ENCODE data around the gene ZNF283.

ZNF283 gene

DNA sequence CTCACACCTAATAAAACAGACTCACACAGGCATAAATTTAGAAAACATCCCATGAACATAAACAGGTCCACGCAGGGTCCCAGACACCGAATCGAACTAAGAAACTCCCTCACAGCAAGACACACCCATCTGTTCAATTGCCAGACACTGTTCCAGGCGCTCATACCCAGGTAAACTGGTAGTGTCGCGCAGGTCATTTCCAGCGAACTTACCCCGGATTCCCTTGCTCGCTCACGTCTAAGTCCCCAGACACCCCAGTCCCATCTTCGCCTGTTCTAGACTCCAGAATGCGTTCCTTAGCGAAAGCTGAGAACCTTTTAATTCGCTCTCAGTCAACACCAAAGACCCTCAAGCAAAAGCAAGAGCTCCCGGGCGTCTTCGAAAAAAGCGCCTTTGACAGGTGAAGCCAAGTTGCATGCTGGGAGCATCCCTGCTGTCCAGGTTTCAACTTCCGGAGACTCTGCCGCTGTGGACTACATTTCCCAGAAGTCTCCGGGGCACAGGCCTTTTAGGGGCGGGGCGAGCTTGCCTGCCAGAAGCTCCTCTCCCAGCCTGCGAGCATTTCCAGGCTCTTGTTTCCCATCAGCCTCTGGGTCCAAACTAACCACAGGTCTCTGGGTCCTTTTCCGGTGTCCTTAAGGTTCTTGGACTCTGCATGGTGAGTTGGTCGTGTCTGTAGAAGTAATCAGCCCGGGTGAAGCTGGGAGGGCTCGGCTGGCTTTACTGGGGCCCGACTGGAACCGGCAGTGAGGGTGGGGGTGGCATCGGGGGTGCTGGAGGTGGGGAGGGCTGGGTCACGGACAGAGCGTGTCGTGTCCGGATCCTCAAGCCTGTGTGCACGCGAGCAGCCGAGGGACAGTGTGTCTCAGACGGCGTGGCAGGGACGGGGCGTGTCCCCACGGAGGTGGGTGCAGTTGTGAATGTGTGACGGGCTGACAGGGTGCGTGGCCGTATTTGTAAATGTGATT, at the start of gene ZNF283:
Gene ZNF283, plus strand, starts transcription at position 535 of the 968 bp plus-strand sequence. CDS start 6,184 bp downstream, outside the sequence.
- peak; percentile 97 for DNase-seq

DNA sequence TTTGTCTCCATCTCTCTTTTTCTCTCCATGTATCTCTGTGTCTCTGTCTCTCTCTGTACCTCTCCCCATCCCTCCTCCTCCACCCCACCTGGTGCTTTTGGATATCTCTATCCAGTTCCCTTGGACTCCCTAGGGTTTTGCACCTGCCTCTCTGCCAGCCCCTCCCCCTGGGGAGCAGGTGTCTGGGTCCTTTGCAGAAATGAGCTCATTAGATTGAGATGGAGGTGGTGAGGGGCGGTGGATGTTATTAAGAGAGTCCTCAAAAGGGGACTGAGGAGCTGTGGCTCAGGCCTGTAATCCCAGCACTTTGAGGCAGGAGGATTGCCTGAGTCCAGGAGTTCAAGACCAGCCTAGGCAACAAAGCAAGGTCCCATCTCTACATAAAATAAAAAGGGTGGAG, 48.5 kb upstream of the ZNF283 start:
- peak; percentile 73 for DNase-seq

DNA sequence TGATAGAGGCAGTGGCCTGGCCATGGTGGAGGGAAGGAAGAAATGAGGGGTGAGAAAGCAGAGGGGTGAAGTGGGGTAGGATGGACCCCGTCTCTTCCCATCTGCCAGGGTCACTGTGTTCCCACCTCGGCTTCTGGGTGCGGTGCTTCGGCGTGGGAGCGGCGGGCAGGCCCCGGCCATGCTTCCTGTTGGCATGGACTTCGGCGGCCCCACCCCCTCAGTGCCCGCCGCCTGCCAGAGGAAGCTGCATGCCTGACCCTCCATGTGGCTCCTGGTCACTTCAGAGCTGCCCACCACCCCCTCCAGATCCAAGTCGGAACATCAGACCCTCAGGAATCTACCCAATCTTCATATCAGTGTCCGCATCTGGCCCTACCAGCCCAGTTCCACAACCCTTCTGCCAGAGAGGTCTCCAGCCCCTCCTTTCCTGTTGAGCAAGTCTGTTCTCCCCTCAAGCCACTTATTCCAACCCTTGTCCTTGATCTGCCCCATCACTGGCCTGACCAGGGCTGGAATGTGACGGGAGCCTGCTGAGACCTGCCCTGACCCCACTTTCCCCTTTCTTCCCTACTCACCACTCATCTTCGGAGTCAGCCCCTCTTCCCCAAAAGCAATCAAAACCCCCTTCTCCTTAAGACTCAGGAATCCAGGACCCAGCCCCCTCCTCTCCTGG, 47.8 kb upstream of the ZNF283 start:
- no peak for DNase-seq

- DNase-seq, result no peak
Observed at GRCh38 chr19:43779820-43780219, 47.3 kb upstream of the ZNF283 start.

- DNase-seq, result no peak
Observed at GRCh38 chr19:43780706-43781525, 46.2 kb upstream of the ZNF283 start, which contains the start of gene KCNN4. KCNN4 (minus strand) TSS chr19:43780973; CDS start chr19:43780861, 112 bp downstream.

DNA sequence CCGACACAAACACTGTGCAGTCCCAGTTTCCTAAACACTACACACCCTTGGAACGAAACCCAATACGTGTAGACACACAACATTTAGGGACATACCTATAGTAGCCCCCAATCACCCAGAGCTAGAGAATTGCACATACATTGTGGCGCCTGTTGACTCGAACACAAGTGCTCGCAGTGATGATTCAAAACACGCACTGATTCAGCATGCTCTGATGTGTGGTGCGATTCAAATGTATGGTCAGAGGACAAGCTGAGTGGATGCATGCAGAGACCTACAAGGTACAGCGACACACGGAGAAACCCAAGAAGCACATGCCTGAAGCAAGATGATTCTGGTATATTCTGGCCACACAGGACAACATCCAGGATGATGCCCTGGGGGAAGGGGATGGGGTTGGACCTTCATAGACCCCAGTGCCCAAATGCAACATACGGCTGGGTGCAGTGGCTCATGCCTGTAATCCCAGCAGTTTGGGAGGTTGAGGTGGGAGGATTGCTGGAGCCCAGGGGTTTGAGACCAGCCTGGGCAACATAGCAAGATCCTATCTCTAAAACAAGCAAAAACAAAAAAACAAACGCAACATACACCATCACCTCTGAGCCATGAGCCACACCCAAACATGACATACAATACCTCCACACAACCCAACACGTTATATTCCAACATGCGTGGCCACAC, 45.4 kb upstream of the ZNF283 start:
- no peak for DNase-seq

- DNase-seq, result no peak
Observed at GRCh38 chr19:43782311-43782660, 44.8 kb upstream of the ZNF283 start.

GRCh38 chr19:43782689-43783231, 44.4 kb upstream of the ZNF283 start:
- DNase-seq, result peak; percentile 53

- no peak for DNase-seq
Observed at GRCh38 chr19:43783636-43784035, 43.5 kb upstream of the ZNF283 start.

DNA sequence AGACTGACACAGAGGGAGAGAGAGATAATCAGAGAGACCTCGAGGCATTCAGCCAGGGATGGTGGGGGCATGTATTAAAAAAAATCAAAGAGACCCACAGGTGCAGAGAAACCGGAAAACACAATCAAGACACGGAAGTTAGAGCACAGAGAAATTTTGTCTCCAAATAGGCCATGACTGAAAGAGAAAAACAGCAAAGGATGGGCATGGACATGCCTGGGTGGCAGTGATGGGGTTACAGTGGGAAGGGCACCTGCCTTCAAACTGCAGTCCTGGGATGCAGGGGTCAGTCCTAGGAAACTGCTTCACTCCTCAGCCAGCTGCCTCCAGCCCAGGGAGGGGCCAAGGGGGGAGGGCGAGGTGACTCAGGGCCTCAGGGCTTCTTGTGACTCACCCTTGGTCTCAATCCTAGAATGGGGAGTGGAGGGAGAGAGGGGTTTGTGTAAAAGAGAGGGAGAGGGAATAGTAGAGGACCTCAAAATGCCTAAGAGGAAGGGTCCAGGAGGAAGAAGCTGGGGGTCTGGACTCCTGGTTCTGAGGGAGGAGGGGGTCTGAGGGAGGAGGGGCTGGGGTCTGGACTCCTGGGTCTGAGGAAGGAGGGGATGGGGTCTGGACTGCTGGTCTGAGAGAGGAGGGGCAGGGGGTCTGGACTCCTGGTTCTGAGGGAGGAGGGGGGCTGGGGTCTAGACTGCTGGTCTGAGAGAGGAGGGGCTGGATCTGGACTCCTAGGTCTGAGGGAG, 42.7 kb upstream of the ZNF283 start:
- peak; percentile 50 for DNase-seq

DNA sequence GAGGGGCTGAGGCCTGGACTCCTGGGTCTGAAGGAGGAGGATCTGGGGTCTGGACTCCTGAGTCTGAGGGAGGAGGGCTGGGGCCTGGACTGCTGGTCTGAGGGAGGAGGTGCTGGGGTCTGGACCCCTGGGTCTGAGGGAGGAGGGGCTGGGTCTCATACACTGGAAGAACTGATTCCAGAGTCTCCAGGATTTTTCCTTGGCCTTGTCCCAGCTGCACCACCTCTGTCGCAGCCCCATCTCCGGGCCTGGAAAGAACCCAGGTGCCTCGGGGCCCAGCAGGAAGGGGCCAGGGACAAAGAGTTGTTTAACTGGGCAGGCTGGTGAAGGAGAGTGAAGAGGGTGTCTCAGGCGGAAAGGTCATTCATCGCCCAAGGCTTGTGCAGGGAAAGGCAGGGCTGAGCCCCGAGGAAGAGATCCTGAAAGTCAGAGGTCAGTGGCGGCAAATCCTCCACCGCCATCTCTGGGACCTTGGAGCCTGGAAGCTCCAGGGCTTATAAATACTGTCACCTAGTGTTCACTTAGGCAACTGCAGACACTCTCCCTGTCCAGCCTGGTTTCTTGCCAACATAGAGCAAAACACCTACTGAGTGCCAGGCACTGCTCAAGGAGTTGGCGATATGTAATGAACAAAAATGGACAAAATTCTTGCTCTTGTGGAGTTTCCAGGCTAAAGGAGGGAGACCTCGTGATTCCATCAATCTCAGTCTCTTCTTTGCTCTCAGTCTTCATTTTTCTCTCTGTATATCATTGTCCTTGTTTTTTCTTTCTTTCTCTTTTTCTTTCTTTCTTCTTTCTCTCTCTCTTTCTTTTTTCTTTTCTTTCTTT, 41.9 kb upstream of the ZNF283 start:
- DNase-seq, result peak; percentile 85

DNA sequence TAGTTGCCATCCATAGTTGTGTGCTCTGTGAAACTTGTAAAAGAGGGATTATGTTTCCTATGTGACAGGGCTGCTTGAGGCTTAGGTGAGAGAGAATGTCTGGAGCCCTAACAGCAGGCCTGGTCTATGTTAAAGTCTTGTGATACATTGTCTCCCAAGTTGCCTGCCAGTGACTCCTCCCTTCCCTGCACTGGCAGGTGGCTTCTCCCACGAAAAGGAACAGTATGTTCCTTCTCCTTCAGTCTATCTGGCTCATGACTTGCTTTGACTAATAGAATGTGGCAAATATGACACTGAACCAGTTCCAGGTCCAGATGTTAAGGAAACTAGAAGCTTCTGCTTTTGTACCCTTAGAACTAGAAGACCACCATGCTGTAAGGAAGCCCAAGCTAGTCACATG, 40.5 kb upstream of the ZNF283 start:
- no peak for DNase-seq

- peak; percentile 12 for DNase-seq
Observed at GRCh38 chr19:43789029-43789428, 38.1 kb upstream of the ZNF283 start.

- no peak for DNase-seq
Observed at GRCh38 chr19:43790587-43790986, 36.5 kb upstream of the ZNF283 start.

DNA sequence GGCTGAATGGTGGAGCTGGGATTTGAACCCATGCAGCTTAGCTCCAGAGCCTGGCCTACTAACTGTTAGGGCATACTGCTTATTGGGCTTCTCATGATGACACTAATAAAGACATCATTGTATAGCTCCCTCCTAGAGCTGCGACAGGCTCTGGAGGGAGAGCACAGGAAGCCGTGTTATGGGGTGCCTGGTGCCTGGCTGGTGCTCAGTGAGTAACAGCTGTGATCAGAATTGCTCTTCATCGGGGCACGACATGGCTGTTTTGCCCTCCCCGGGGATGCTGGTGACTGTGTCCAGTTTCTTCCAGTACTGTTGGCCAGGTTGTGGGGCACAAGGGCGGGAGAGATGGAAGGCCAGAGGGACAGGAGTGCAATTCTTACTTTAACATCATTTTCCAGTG, 30.0 kb upstream of the ZNF283 start:
- DNase-seq, result no peak

DNA sequence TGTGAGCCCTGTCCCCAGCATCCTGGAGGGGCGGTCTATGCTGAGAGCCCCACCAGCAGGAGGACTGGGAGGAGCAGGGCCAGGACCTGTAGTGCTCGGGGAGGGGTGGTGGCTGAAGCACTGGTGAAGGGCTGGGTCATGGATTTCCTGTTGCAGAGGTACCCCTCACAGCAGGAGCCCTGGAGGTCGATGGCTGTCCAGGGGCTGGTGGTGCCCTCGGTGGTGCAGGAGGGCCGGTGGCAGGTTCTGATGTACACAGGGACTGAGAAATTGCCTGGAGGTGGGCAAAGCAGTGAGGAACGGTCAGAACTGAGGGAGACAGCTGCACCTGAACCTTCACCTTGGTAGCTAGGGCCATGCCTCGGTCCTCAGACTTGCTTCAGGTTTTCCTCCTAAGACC, 29.6 kb upstream of the ZNF283 start:
- no peak for DNase-seq

DNA sequence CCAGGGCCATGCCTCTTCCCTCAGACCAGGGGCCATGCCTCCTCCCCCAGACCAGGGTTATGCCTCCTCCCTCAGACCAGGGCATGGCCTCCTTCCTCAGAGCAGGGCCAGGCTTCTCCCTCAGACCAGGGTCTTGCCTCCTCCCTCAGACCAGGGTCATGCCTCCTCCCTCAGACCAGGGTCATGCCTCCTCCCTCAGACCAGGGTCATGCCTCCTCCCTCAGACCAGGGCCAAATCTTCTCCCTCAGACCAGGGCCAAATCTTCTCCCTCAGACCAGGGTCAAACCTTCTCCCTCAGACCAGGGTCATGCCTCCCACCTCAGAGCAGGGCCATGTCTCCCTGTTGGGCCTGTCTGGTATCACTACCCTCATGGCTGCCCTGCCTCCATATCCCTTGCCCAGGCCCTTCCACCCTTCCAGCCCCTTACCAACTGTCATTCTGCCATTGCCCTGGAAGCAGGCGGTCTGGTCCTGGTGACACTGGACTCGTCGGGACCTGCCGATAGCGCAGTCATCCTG, 29.0 kb upstream of the ZNF283 start:
- DNase-seq, result no peak

GRCh38 chr19:43798546-43799409, 28.3 kb upstream of the ZNF283 start:
- DNase-seq, result peak; percentile 89

- DNase-seq, result peak; percentile 76
Observed at GRCh38 chr19:43799502-43800142, 27.5 kb upstream of the ZNF283 start.

All from DMS53 (cell line).